CD14-positive monocyte (primary cell): ENCODE data around the gene OVCA2. TPM values are rescaled to one million over a fixed set of nuclear protein-coding genes. Genes with fewer than 3 reads are reported as not detected.

Experiments used
- DNase-seq, 3 donors: peaks; one replicate each; pipeline ENCODE4 v3.0.0-alpha.2; 2011 to 2022
- H2AFZ ChIP-seq: 2 replicates; pipeline ENCODE4 v1.6.0; 2012; ENCODE audit warnings: mild to moderate bottlenecking, low read depth, low read length, inconsistent platforms; ENCODE audit not compliant: insufficient read depth, poor library complexity, severe bottlenecking
- H3K27ac ChIP-seq, 2 donors: 1 replicate in 1 of 2; 2 replicates in 1 of 2; pipeline ENCODE4 v1.5.1; 2012 to 2013; ENCODE audit warnings: low read length in 2 of 2, control low read depth in 1 of 2, inconsistent platforms in 1 of 2, low read depth in 1 of 2, mild to moderate bottlenecking in 1 of 2
- H3K27me3 ChIP-seq, 2 donors: one replicate each; pipeline versions ENCODE4 v1.6.0 to v1.6.1; 2011 to 2013; ENCODE audit warnings: low read length in 2 of 2; ENCODE audit not compliant: control insufficient read depth in 2 of 2, insufficient read depth in 2 of 2
- H3K36me3 ChIP-seq, 2 donors: replicated peaks in 1 of 2; 1 replicate in 1 of 2; 2 replicates in 1 of 2; pipeline versions ENCODE4 v1.5.1 to v1.6.1; 2012 to 2013; ENCODE audit warnings: low read length in 2 of 2, control low read depth in 1 of 2, inconsistent platforms in 1 of 2, mild to moderate bottlenecking in 1 of 2; ENCODE audit not compliant: insufficient read depth in 2 of 2, control insufficient read depth in 1 of 2
- H3K4me1 ChIP-seq, 2 donors: 1 replicate in 1 of 2; 2 replicates in 1 of 2; pipeline versions ENCODE4 v1.5.1 to v1.6.1; 2012 to 2013; ENCODE audit warnings: low read length in 2 of 2, control low read depth in 1 of 2, inconsistent platforms in 1 of 2, mild to moderate bottlenecking in 1 of 2, moderate library complexity in 1 of 2; ENCODE audit not compliant: insufficient read depth in 2 of 2, control insufficient read depth in 1 of 2
- H3K4me2 ChIP-seq: replicated peaks from 2 replicates; pipeline ENCODE3; 2012; ENCODE audit warnings: low read length, moderate library complexity, mild to moderate bottlenecking; ENCODE audit not compliant: poor library complexity, severe bottlenecking; ENCODE audit errors: extremely low read depth
- H3K4me3 ChIP-seq, 3 experiments: fragments of 200-600 bp in 1 of 3; sonication (generic) in 1 of 3; replicated peaks in 1 of 3; 1 replicate in 2 of 3; 2 replicates in 1 of 3; pipeline ENCODE4 v1.5.1; 2011 to 2013; ENCODE audit warnings: low read length in 3 of 3, mild to moderate bottlenecking in 3 of 3, control low read depth in 2 of 3, low read depth in 2 of 3, inconsistent platforms in 1 of 3, moderate library complexity in 1 of 3
- H3K79me2 ChIP-seq: 2 replicates; pipeline ENCODE4 v1.6.0; 2012; ENCODE audit warnings: mild to moderate bottlenecking, control low read depth, inconsistent platforms, low read length, moderate library complexity; ENCODE audit not compliant: insufficient read depth
- H3K9ac ChIP-seq: 2 replicates; pipeline ENCODE4 v1.6.0; 2017; ENCODE audit warnings: low read length, mild to moderate bottlenecking; ENCODE audit not compliant: insufficient read depth, poor library complexity, severe bottlenecking
- H3K9me3 ChIP-seq, 2 donors: replicated peaks in 1 of 2; 1 replicate in 1 of 2; 2 replicates in 1 of 2; pipeline versions ENCODE4 v1.5.1 to v1.6.1; 2012 to 2013; ENCODE audit warnings: low read length in 2 of 2, control low read depth in 1 of 2; ENCODE audit not compliant: control insufficient read depth in 1 of 2, insufficient read depth in 1 of 2
- H4K20me1 ChIP-seq: 2 replicates; pipeline ENCODE4 v1.6.0; 2012; ENCODE audit warnings: mild to moderate bottlenecking, low read length, control low read depth, moderate library complexity; ENCODE audit not compliant: insufficient read depth
- H3K27ac Mint-ChIP-seq, 7 donors: one replicate each; pipeline ENCODE4 v1.8.0; 2020; ENCODE audit warnings: mild to moderate bottlenecking in 7 of 7, mixed read lengths in 7 of 7, moderate library complexity in 6 of 7, inconsistent platforms in 2 of 7
- H3K27me3 Mint-ChIP-seq, 3 donors: one replicate each; pipeline ENCODE4 v1.8.0; 2021 to 2022; ENCODE audit warnings: low read depth in 3 of 3, mild to moderate bottlenecking in 3 of 3, mixed read lengths in 3 of 3, moderate library complexity in 3 of 3, inconsistent platforms in 1 of 3
- H3K36me3 Mint-ChIP-seq, 2 donors: one replicate each; pipeline ENCODE4 v1.8.0; 2020; ENCODE audit warnings: mixed read lengths in 2 of 2, inconsistent platforms in 1 of 2, mild to moderate bottlenecking in 1 of 2
- H3K4me1 Mint-ChIP-seq: one replicate; pipeline ENCODE4 v1.8.0; 2020; ENCODE audit warnings: mild to moderate bottlenecking, mixed read lengths
- H3K4me3 Mint-ChIP-seq, 2 donors: one replicate each; pipeline ENCODE4 v1.8.0; 2020; ENCODE audit warnings: mild to moderate bottlenecking in 2 of 2, mixed read lengths in 2 of 2, moderate library complexity in 1 of 2
- H3K9me3 Mint-ChIP-seq, 7 donors: one replicate each; pipeline ENCODE4 v1.8.0; 2020 to 2022; ENCODE audit warnings: mixed read lengths in 7 of 7, mild to moderate bottlenecking in 6 of 7, moderate library complexity in 6 of 7, inconsistent platforms in 2 of 7
- CTCF ChIP-seq: fragments of 200-600 bp; IDR thresholded peaks from one replicate; pipeline ENCODE4 v1.8.0; 2022; ENCODE audit warnings: antibody characterized with exemption, mild to moderate bottlenecking
- WGBS: methylation state at CpG from one replicate; pipeline ENCODE4 v1.1.5; 2013; ENCODE audit warnings: missing lambda C conversion rate; ENCODE audit not compliant: insufficient coverage; 5-methylcytosine and 5-hydroxymethylcytosine counted together
- intact Hi-C, 2 donors: fragments of 100-400 bp; cut with micrococcal nuclease; formaldehyde crosslinking; loops; one replicate each; pipeline versions ENCODE4 v1.15.0 to v1.15.1; 2023
- polyA plus RNA-seq, 3 donors: library from polyadenylated mRNA; depleted of rRNA in 1 of 3; unstranded in 2 of 3; stranded (reverse) in 1 of 3; fragments of 300-500 nt in 2 of 3; fragments of >200 nt in 1 of 3; fragmentation: Illumina TruSeq in 2 of 3; gene quantifications; 1 replicate in 2 of 3; 2 replicates in 1 of 3; pipeline ENCODE4 v1.2.3, GENCODE V29; 2012 to 2021

OVCA2 gene
- polyA plus RNA-seq, 3 donors: 30.5 to 94.9 (median 69.1) TPM

DNA sequence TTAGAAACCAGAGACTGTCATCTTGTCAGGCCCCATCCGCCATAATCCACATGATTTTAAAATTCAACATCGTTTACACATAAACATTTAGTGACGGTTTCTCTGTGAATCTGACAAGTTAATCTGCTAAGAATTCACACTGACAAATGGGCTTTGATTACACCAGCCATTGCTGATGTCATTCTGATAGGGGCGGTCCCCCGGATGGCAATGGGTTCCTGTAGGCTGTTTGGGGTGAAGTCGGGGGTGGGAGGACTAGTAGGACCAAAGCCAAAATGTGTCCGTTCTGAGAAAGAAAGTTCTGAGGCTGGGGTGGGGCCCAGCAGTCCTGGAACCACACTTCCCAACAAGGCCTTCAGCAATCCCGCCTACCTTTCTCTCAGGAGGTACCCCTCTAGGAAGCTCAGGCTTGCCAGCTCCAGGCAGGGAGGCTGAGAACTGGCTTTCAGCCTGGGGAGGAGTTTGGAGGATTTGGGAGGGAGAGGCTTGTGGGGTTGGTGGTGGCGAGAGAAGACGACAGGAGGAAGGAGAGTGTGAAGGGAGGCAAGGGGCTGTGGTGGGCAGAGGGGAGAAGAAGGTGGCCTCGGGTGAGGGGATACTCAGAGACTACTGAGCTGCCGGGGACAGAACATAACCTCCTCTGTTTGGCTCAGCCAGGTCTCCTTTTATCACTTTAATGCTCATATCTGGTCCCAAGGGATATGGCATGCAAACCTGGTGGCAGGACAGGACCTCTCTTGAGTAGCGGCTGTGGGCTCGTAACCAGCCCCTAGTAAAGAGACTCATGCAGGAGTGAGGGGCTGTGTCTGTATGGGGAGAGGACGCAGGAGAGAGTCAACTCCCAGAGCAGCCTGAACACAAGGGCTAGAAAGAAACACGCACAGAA lies 21.7 kb downstream of the OVCA2 start:
- peaks cover 25% of the 10 kb centered on the region for H3K4me1 Mint-ChIP-seq
- no peak overlapping the region for H3K4me2 ChIP-seq
- H3K27ac ChIP-seq: no peak overlapping the region
- peaks cover 6 to 25% (median 8%) of the 10 kb centered on the region in 3 donors for H3K27me3 Mint-ChIP-seq
- no peak overlapping the region for H3K4me3 ChIP-seq
- no peaks in the 10 kb centered on the region for H4K20me1 ChIP-seq
- intact Hi-C loops: no loop called here
- peaks cover 16 to 22% of the 10 kb centered on the region in 2 donors for H3K4me1 ChIP-seq
- peaks cover 21 to 68% of the 10 kb centered on the region in 2 donors for H3K36me3 ChIP-seq
- peak overlapping the region in 1 of 7 donors; percentile 41 for H3K27ac Mint-ChIP-seq
- peaks cover 0 to 4% of the 10 kb centered on the region in 2 donors for H3K27me3 ChIP-seq
- H3K79me2 ChIP-seq: no peaks in the 10 kb centered on the region
- peaks cover 69 to 78% of the 10 kb centered on the region in 2 donors for H3K36me3 Mint-ChIP-seq
- no peak for DNase-seq
- no peaks in the 10 kb centered on the region for H3K9me3 Mint-ChIP-seq
- 95% methylated on average over 9 of the region's 16 CpGs for WGBS
- H3K9ac ChIP-seq: no peak overlapping the region
- H3K4me3 Mint-ChIP-seq: no peak overlapping the region
- H3K9me3 ChIP-seq: no peaks in the 10 kb centered on the region
- no peak overlapping the region for H2AFZ ChIP-seq
- TF ChIP-seq CTCF: no peak

GRCh38 chr17:2064147-2064489 lies 22.3 kb downstream of the OVCA2 start:
- H3K4me2 ChIP-seq: no peak overlapping the region
- TF ChIP-seq CTCF: no peak
- H3K9me3 ChIP-seq: no peaks in the 10 kb centered on the region
- H3K4me1 Mint-ChIP-seq: peaks cover 26% of the 10 kb centered on the region
- no peak overlapping the region for H3K4me3 Mint-ChIP-seq
- no peak overlapping the region for H3K27ac ChIP-seq
- no peak overlapping the region for H3K4me3 ChIP-seq
- no peaks in the 10 kb centered on the region for H3K9me3 Mint-ChIP-seq
- no peaks in the 10 kb centered on the region for H4K20me1 ChIP-seq
- H2AFZ ChIP-seq: no peak overlapping the region
- no peak overlapping the region for H3K9ac ChIP-seq
- 65% methylated on average over 4 of the region's 5 CpGs for WGBS
- H3K36me3 ChIP-seq: peaks cover 21 to 72% of the 10 kb centered on the region in 2 donors
- H3K36me3 Mint-ChIP-seq: peaks cover 75 to 83% of the 10 kb centered on the region in 2 donors
- H3K27ac Mint-ChIP-seq: no peak overlapping the region
- no peak for DNase-seq
- peaks cover 0 to 4% of the 10 kb centered on the region in 2 donors for H3K27me3 ChIP-seq
- peaks cover 13 to 16% of the 10 kb centered on the region in 2 donors for H3K4me1 ChIP-seq
- peaks cover 6 to 23% (median 8%) of the 10 kb centered on the region in 3 donors for H3K27me3 Mint-ChIP-seq
- H3K79me2 ChIP-seq: no peaks in the 10 kb centered on the region
- intact Hi-C loops: no loop called here
